AG09319 (cell line): ENCODE measurements around the gene SCN9A.

Experiments
- DNase-seq: peaks from one replicate; pipeline ENCODE4 v3.0.0-alpha.2; 2010; ENCODE audit warnings: low read depth; ENCODE audit errors: extremely low read depth
- TF ChIP-seq, protein P1 (sequence below): IDR thresholded peaks from 2 replicates; pipeline ENCODE4 v1.5.1; 2011; ENCODE audit warnings: low read depth, mild to moderate bottlenecking, inconsistent platforms, low read length, moderate library complexity

The SCN9A gene

GRCh38 chr2:166148500-166149400, 227.0 kb downstream of the SCN9A start:
- DNase-seq: no peak
- TF ChIP-seq, protein P1, sequence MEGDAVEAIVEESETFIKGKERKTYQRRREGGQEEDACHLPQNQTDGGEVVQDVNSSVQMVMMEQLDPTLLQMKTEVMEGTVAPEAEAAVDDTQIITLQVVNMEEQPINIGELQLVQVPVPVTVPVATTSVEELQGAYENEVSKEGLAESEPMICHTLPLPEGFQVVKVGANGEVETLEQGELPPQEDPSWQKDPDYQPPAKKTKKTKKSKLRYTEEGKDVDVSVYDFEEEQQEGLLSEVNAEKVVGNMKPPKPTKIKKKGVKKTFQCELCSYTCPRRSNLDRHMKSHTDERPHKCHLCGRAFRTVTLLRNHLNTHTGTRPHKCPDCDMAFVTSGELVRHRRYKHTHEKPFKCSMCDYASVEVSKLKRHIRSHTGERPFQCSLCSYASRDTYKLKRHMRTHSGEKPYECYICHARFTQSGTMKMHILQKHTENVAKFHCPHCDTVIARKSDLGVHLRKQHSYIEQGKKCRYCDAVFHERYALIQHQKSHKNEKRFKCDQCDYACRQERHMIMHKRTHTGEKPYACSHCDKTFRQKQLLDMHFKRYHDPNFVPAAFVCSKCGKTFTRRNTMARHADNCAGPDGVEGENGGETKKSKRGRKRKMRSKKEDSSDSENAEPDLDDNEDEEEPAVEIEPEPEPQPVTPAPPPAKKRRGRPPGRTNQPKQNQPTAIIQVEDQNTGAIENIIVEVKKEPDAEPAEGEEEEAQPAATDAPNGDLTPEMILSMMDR: no peak

DNA sequence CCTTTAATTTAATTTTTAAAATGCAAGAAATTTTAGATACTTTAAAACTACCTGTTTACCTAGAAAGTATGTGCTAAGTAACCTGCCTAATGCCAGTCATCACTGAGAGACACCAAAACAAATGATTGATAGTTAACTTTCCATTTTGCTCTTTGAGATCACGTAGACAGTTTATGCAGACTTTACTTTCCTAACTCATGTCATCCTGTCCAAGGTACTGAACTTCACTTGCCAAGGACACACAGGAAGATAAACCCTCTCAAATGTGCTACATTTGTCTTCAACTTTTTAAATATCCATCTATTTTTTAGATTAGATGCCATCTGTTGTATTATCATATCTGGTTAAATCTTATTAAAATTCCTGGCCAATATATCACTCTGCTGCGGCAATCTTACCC, 227.9 kb downstream of the SCN9A start:
- TF ChIP-seq, protein P1: no peak
- DNase-seq: no peak
